Tibial nerve (tissue), 4 donors: ENCODE results near the gene ABCG1. TPM values are rescaled to one million over a fixed set of nuclear protein-coding genes. Genes with fewer than 3 reads are reported as not detected.

Experiments
- DNase-seq, 2 donors: peaks; one replicate each; pipeline ENCODE4 v3.0.0-alpha.2; 2019; ENCODE audit warnings: low spot score in 2 of 2
- H3K27ac ChIP-seq, 4 donors: fragments of 200-600 bp; sonication (generic) in 3 of 4; one replicate each; pipeline ENCODE4 v1.5.1; 2017 to 2019; ENCODE audit warnings: mild to moderate bottlenecking in 1 of 4
- H3K27me3 ChIP-seq, 2 donors: fragments of 200-600 bp; sonication (generic) in 1 of 2; one replicate each; pipeline versions ENCODE4 v1.5.1 to v1.6.0; 2017 to 2019
- H3K36me3 ChIP-seq, 3 donors: fragments of 200-600 bp; sonication (generic); one replicate each; pipeline ENCODE4 v1.5.1; 2018 to 2019
- H3K4me1 ChIP-seq, 4 donors: fragments of 200-600 bp; sonication (generic) in 3 of 4; one replicate each; pipeline ENCODE4 v1.5.1; 2017 to 2019
- H3K4me3 ChIP-seq, 4 donors: fragments of 200-600 bp; sonication (generic) in 3 of 4; one replicate each; pipeline ENCODE4 v1.5.1; 2017 to 2019; ENCODE audit warnings: mild to moderate bottlenecking in 1 of 4, moderate library complexity in 1 of 4
- H3K9me3 ChIP-seq, 4 donors: fragments of 200-600 bp; sonication (generic) in 3 of 4; one replicate each; pipeline ENCODE4 v1.5.1; 2017 to 2019
- EP300 ChIP-seq, 2 donors: sonication (generic); formaldehyde crosslinking; IDR thresholded peaks; one replicate each; pipeline ENCODE4 v1.6.1; 2017; ENCODE audit warnings: antibody characterized with exemption in 2 of 2, mild to moderate bottlenecking in 1 of 2
- POLR2A ChIP-seq, 2 donors: fragments of 450-650 bp; IDR thresholded peaks; one replicate each; pipeline ENCODE4 v1.6.1; 2017; ENCODE audit warnings: antibody characterized with exemption in 2 of 2, mild to moderate bottlenecking in 2 of 2, moderate library complexity in 2 of 2
- WGBS, 2 donors: methylation state at CpG; one replicate each; pipeline ENCODE4 v1.1.5; 2018; 5-methylcytosine and 5-hydroxymethylcytosine counted together
- total RNA-seq, 4 donors: library from RNA; depleted of rRNA; stranded (reverse); fragments of >200 nt; gene quantifications; one replicate each; pipeline ENCODE4 v1.1.0, GENCODE V29; 2016
- TF ChIP-seq, protein P1 (sequence below), 5 experiments: fragments of 200-600 bp in 3 of 5; fragments of 450-650 bp in 2 of 5; sonication (generic) in 3 of 5; IDR thresholded peaks; one replicate each; pipeline ENCODE4 v1.5.1; 2016 to 2019; ENCODE audit warnings: antibody characterized with exemption in 5 of 5, mild to moderate bottlenecking in 3 of 5, moderate library complexity in 2 of 5

ABCG1 gene
- total RNA-seq, 4 donors from 2014 or later: 10.5 to 32.8 (median 18.6) TPM

DNA sequence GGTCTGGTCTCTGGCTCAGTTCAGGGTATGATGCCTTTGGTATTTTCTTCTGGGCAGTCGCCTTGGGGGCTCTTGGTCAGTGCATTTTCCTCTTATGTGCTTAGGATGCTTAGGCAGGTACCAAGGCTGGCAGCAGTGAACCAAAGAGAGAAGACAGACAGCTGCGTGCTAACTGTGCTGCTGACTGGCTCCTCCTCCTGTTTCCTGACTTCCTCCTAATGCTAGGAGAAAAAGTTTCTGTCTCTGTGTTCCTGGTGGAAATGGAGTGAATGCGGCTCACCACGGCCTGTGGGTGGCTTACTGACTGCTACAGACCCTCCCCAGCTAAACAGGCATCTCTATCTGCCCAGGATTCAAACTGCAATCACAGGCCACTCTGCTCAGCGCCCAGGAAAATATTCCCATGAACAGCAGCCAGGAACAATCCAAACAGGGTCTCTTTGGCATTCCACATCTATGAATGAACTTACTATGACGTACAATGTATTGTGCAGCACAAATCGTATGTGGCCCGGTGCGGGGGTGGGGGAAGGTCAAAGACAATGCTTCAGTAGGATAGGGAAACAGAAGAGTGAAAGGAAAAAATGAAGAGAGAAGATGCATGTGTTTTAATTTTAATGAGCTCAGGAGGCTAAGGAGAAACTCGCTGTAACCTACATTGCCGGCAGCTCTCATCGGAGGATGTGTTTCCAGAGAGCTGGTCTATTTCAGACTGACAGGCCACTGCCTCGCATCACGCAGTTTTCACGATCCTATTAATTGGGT is 2.8 kb downstream of the ABCG1 start:
- DNase-seq: no peak
- peaks cover 0 to 43% (median 11%) of the 10 kb centered on the region in 4 donors for H3K4me1 ChIP-seq
- peaks cover 0 to 28% of the 10 kb centered on the region in 2 donors for H3K27me3 ChIP-seq
- no peaks in the 10 kb centered on the region for H3K9me3 ChIP-seq
- H3K36me3 ChIP-seq: no peaks in the 10 kb centered on the region
- WGBS, 2 donors: 44 to 46% methylated on average over 15 of the region's 15 CpGs
- peak overlapping the region in 3 of 4 donors; percentile 26 to 87 (median 55) for H3K27ac ChIP-seq
- peak in 1 of 2 donors; percentile 67 for TF ChIP-seq EP300 (IDR thresholded peaks at IDR 0.05)
- TF ChIP-seq, protein P1, sequence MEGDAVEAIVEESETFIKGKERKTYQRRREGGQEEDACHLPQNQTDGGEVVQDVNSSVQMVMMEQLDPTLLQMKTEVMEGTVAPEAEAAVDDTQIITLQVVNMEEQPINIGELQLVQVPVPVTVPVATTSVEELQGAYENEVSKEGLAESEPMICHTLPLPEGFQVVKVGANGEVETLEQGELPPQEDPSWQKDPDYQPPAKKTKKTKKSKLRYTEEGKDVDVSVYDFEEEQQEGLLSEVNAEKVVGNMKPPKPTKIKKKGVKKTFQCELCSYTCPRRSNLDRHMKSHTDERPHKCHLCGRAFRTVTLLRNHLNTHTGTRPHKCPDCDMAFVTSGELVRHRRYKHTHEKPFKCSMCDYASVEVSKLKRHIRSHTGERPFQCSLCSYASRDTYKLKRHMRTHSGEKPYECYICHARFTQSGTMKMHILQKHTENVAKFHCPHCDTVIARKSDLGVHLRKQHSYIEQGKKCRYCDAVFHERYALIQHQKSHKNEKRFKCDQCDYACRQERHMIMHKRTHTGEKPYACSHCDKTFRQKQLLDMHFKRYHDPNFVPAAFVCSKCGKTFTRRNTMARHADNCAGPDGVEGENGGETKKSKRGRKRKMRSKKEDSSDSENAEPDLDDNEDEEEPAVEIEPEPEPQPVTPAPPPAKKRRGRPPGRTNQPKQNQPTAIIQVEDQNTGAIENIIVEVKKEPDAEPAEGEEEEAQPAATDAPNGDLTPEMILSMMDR (IDR thresholded peaks at IDR 0.05): no peak
- TF ChIP-seq POLR2A (IDR thresholded peaks at IDR 0.05): no peak
- no peak overlapping the region for H3K4me3 ChIP-seq

DNA sequence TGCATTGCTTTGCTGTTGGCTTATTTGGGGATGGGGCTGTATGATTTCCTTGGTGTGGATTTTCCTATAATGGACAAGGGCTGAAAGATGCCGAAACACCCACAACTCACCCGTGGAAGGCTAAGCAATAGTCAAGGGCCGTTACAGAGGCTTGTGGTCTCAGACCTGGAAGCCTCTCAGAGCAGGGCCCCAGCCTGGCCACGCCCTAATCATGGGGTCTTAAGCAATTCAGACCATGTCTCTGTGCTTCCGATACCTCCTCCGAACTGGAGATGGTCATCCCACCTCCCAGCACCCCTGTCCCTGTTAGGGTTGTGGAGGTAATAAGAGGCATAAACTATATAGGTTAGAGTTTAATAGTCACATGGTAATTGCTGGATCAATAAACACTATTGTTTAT is 3.4 kb downstream of the ABCG1 start:
- Histone ChIP-seq H3K4me1 (peaks cover 0 to 45% (median 13%) of the 10 kb centered on the region in 4 donors), H3K27me3 (peaks cover 0 to 28% of the 10 kb centered on the region in 2 donors), H3K9me3 (no peaks in the 10 kb centered on the region), H3K36me3 (no peaks in the 10 kb centered on the region), H3K4me3 (no peak overlapping the region), H3K27ac (peak overlapping the region in 3 of 4 donors; percentile 26 to 87 (median 55))
- TF ChIP-seq, protein P1 (IDR thresholded peaks at IDR 0.05): no peak
- TF ChIP-seq EP300 (IDR thresholded peaks at IDR 0.05) (no peak), POLR2A (IDR thresholded peaks at IDR 0.05) (no peak)
- WGBS, 2 donors: 86% methylated on average over 6 of the region's 6 CpGs
- no peak for DNase-seq

DNA sequence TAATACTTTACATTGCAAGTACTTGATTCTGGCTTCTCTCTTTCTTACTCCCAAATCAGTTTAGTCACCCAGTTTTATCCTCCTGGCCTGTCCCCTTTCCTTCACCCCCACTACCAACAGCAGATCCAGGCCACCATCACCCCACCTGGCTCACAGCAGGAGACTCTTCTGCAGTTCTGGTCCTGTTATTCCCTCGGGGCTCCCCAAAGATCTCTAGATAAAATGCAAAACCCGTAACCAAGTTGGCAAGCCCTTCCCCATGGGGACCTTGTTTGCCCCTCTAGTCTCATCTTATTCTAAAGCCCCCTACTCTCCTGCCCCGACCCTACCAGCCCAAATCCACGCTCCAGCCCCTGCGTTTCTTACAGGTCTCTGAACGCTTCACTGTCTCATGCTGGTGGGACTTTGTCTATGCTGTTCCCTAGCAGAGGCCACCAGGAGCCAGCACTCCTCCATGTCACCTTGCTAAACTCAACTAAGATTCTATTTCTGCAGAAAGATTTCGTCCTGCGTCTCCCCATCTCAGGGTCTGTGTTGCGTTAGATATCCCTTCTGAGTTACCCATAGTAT is 4.0 kb downstream of the ABCG1 start:
- no peak overlapping the region for H3K4me3 ChIP-seq
- H3K4me1 ChIP-seq: peaks cover 0 to 48% (median 16%) of the 10 kb centered on the region in 4 donors
- H3K9me3 ChIP-seq: no peaks in the 10 kb centered on the region
- TF ChIP-seq EP300 (IDR thresholded peaks at IDR 0.05) (no peak), POLR2A (IDR thresholded peaks at IDR 0.05) (no peak)
- TF ChIP-seq, protein P1 (IDR thresholded peaks at IDR 0.05): no peak
- peaks cover 0 to 27% of the 10 kb centered on the region in 2 donors for H3K27me3 ChIP-seq
- no peak for DNase-seq
- no peaks in the 10 kb centered on the region for H3K36me3 ChIP-seq
- peak overlapping the region in 1 of 4 donors; percentile 87 for H3K27ac ChIP-seq
- WGBS, 2 donors: 96 to 97% methylated on average over 9 of the region's 9 CpGs

DNA sequence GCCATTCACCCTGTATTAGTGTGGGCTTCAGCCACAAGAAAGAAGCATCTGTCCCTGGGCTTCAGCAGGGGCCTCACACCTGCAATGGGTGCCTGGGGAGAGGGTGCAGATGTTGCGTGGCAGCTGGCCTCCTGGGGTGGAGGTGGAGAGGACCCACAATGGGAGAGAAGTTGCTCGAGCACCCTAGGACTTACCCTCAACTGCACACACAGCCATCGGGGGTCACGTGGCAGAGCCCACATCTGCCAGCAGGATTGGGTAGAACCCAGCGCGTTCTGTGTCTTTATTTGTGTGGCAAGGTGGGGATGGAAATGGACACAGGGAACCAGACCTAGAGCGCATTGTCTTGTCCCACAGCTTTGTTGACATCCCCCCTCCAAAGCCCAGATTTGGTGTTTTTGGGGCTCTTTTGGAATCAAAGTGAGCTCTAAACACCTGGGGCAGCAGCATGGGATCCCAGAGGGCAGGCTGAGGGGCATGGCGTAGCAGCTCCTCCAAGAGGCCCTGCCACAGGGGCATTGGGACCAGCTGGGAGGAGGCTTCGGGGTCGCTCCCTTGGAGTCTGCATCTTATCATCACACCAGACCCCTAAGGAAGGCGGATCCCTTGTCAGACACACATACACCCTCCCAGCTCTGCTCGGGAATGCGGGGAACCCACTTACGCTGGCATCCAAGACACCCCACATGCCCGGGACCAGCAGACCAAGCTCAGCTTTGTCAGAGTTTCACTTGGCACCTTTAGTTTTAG is 5.1 kb downstream of the ABCG1 start:
- Histone ChIP-seq H3K4me3 (no peak overlapping the region), H3K9me3 (no peaks in the 10 kb centered on the region), H3K4me1 (peaks cover 0 to 53% (median 21%) of the 10 kb centered on the region in 4 donors), H3K27me3 (peaks cover 0 to 17% of the 10 kb centered on the region in 2 donors), H3K36me3 (no peaks in the 10 kb centered on the region), H3K27ac (no peak overlapping the region)
- DNase-seq: no peak
- TF ChIP-seq, protein P1 (IDR thresholded peaks at IDR 0.05): no peak
- TF ChIP-seq EP300 (IDR thresholded peaks at IDR 0.05): no peak
- 96% methylated on average over 15 of the region's 15 CpGs for WGBS, 2 donors
